Measurements from ENCODE around the gene RASAL1.
"Not testable (repeated sequence)": the region's sequence is repeated elsewhere in the genome, so short reads cannot be mapped to it uniquely, and the experiment has no call there.

Gene RASAL1

DNA sequence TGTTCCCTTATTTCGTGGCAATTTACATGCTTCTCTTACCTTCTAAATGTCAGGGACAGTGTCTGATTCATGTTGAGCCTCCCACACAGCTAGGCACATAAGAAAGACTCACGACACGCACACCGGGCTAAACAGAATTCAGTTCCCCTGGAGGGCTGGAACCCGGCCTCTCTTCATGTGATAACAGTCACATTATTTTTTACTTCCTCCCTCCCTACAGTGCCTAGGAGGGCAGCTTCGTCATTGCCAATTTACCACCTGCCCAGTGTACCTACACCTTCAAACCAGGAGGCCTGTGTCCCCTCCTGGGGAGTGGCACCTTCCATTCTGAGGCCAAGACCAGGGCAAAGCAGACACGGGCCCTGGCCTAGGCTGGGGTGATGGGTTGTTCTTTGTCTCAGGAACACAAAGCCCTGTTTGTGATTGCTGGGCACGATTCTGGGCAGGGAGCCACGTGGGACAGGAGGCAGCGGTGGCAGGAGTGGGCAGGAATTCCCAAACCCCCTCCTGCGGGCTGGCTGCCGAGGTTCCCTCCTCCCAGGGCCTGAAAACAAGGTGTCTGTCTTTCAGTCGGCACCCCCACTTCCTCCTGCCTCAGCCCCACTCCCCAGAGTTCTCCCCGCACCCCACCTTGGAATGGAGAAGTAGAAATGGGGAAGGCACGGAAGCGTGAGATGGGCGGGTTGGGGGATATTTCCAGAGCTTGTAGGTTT is 6.8 kb upstream of the RASAL1 start:
- DNase-seq: peak in 50 of 51 donors; percentile 19 to 94 (median 76)

GRCh38 chr12:113141716-113142115 is 6.2 kb upstream of the RASAL1 start:
- DNase-seq: not testable (repeated sequence)

DNA sequence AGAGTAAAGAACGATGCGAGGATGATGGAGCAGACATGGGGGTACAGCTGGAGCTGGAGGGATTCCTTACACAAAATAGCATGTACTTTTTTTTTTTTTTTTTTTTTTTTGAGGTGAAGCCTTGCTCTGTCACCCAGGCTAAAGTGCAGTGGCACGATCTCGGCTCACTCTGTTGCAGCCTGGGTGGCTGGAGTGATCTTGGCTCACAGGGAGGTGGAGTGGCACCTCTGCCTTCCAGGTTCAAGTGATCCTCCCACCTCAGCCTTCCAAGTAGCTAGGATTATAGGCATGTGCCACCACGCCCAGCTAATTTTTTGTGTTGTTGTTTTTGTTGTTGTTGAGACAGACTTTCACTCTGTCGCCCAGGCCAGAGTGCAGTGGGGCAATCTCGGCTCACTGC is 5.1 kb upstream of the RASAL1 start:
- no peak for DNase-seq

DNA sequence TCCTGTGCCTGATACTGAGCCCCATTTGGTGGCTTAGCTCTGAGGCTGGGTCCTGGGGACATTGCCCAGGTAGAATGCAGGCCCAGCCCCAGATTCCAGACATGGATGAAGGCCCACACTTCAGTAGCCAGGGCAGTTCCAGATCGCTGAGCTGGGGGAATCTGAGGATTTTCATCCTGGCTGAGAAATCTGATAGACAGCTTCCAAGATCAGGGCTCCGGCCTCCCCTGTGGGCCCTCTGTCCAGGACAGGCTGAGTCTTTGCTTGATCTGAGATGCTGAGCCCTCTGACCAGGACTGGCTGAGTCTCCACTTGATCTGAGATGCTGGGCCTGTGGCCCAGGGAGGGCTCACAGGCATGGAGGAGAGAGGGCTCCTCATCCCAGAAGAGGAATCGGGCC is 3.3 kb upstream of the RASAL1 start:
- no peak for DNase-seq

DNA sequence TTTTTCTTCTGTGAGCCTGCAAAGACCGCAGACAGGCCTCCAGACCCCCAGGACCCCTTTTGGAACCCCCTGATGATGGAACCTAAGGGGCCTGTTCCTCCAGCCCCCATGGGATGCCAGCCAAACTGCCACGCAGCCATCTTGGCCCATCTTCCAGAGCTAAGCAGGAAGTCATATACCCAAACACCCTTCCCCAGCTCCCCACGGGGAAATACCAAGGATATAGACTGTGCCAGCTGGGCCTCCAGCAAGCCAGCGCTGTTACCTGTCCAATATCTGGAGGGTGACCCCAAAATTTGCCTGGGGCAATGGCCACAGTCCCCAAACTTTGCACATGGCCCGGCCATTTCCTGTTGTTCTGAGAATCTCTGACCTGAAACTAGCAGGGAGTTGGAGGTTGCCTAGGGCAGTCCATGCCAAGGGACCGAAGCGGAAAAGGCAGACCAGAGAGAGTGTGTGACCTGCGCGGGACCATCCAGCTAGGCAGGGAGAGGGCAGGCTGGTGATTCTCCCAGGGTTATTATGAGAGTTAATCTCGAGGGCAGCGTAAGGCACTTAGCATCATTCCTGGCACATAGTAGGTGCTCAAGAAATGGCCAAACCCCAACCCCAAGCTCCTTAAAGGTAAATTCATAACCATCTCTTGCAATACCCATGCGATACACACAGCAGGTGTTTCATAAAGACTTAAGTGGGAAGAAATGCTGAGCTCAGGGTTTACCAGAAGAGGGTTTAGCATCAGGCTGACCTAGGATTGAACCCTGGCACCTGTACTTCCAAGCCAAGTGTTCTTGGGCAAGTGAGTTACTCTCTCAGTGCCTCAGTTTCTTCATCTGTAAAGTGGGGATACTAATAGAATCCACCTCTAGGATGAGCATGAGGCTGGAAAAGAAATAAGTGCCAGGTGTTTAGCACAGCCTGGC is 2.6 kb upstream of the RASAL1 start:
- DNase-seq: no peak

GRCh38 chr12:113136990-113137511 is 1.5 kb upstream of the RASAL1 start:
- no peak for DNase-seq

DNA sequence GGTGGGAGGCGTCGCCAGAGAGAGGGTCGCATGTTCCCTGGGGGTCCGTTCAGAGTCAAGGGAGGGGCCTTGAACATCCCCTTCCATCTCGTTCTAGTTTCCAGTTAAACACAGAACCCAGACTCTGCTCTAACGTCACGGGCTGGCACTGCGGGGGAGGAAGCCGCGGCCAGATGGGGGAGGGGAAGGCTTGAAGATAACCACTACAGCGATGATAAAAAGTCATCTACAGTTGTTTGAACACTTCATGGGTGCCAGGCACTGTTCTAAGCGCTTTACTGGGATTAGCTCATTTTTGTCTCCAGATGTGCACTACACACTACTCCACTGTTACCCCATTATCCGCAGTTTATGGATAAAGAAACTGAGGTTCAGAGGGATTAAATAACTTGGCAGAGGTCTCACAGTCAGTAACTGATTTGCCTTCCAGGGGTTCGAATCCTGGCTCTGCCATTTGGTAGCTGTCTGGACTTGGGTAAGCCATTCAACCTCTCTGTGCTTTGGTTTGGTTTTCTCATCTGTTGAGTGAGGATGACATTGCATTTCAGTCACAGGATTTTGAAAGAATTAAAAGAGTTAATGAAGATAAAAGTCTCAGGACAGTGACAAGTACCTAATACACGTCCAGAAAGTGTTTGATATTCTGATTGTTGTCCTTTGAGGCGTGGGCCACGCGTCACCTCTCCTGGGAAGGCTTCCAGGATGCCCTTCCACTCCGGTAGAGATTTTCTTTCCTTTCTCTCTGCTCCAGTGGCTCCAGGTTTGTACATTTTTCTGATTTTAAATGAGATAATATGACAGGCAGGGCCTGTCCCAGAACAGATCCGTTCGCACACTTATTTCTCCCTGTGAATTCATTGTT is 798 bp upstream of the RASAL1 start:
- DNase-seq: peak in 40 of 51 donors; percentile 9 to 84 (median 55)

- DNase-seq: peak in 1 of 51 donors; percentile 9
These were observed 1.0 kb downstream of the RASAL1 start for GRCh38 chr12:113134521-113134951.

DNA sequence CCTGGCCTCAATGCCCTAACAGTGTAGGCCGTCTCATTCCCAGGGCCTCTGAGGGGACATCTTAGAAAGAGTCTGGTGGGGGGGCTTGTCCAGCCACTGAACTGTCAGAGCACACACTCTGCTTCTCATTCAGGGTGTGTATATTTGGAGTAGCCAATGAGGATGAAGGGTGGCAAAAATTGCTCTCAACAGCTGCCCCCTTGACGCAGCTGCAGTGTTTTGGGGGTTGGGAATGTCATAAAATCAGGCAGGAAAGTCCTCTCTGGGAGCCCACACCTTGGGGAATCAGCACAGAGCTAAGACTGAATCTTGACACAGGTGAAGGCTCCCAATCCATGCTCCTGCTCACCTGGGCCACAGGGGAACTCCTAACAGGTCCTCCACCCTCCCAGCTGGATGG is 1.5 kb downstream of the RASAL1 start:
- no peak for DNase-seq

DNA sequence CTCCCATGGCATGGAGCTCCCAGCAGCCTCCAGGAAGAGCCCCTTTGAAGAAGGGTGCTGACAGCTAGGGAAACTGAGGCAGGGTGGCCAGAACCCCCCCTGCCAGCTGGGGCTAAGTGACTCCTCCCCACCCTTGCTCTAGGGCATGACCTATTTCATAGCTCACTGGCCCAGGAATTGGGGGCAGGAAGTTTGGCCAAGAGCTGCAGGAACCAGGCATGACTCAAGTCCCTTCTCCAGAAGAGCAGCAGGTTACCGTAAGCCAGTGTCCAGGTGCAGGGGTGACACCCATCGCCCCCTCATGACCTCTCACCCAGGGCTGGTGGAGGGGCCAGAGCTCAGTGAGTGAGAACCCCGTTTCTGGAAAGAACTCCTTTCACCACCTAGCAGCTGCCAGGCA is 1.9 kb downstream of the RASAL1 start:
- no peak for DNase-seq

DNA sequence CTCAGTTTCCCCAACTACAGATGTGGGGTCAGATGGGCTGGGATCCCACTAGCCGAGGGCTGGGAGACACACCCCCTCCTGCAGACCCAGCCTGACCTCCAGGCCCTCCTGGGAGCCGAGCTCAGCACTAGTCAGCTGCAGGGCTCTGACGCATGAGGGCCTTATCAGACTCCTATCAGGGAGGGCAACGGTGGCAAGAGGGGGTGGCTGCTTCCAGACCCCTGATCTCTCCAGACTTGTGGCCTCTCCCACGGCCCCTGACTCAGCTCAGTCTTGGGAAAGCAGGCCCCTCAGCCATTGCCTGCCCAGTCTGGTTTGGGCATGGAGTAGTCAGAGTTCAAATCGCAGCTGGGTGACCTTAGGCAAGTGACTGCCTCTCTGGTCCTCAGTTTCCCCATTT is 2.5 kb downstream of the RASAL1 start:
- DNase-seq: no peak

DNA sequence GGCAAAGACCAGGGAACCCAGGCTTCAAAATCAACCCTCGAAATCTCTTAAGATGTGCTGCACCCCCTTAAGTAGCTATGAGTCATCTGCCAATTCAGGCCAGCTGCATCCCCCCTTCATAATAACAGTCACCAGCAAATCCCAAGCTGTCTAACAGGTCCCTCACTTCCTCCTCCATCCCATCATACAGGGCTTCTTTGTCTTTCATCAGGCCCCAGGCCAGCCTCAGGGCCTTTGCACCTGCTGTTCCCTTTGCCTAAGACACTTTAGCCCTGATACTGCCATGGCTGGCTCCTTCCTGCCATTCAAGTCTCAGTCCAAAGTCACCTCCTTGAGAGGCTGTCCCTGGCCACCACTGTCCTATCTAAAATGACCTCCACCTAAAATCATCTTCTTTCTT is 4.0 kb downstream of the RASAL1 start:
- peak in 2 of 51 donors; percentile 21 to 22 for DNase-seq

GRCh38 chr12:113130457-113131135 is 5.0 kb downstream of the RASAL1 start:
- DNase-seq: peak in 37 of 51 donors; percentile 9 to 79 (median 47)

DNA sequence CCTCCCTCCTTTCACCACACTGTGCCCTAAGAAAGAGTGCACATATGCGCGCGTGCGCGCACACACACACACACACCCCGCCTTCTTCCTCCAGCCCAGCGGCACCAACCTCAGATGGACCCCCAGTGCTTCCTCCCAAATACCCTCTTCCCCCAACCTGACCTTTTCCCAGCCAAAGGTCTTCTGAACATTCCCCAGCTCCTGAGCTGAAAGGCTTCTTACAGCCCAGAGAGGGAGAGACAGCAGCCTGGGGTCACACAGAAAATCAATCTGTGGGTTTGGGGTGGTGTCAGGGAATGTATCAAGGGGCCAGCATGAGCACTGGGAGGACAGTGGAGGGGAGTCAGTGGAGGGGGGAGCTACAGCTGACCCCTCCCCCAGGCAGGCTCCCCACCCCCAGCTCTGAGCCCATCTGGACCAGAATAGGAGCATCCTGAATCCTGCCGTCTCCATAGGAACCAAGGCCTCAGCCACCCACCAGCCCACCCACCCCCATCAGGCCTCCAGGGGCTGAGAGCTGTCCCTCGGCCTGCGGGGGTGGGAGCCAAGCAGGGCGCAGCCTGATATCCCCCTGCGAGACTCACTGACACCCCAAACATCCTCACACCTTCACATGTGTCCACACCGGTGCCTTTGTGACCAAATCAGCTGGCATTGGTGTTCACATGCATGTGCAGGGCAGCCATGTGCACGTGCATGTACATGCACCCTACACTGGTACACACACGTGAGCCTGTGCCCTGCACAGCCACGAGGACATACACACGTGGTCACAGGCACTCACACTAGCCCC is 5.7 kb downstream of the RASAL1 start:
- DNase-seq: no peak

DNA sequence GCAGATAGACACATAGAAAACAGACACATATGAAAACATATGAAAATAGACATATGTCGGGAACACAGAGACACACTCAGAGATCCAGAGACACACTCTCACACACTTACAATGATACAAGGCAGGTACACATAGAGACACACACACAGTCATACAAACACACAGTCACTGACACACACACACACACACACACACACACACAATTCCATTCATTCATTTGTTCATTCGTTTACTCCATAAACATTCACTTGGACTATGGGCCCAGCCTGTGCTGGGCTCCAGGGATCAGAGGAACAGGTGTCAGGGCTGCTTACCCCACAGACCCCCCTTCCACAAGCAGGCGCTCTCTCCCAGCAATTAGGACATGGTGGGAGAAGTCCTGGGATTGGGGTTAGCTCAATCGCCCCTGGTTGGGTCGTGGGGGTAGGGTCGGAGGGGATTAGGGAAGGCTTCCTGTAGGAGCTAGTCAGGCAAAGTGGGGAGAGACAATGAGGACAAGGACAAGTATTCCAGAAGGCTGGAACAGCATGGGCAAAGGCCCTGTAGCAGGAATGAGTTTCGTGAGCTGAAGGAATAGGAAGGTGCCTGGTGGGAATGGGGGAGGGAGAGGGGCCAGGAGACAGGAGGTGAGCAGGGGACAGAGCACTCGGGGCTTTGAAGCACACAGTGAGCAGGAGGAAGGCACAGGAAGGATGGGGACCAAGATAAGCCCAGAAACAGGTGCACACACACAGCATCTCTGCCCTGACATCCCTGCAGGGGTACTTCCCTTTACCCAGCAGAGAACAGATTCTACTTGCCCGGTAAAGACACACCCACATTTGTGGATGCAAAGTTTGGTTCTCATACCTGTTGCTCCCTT is 6.5 kb downstream of the RASAL1 start:
- DNase-seq: no peak

DNA sequence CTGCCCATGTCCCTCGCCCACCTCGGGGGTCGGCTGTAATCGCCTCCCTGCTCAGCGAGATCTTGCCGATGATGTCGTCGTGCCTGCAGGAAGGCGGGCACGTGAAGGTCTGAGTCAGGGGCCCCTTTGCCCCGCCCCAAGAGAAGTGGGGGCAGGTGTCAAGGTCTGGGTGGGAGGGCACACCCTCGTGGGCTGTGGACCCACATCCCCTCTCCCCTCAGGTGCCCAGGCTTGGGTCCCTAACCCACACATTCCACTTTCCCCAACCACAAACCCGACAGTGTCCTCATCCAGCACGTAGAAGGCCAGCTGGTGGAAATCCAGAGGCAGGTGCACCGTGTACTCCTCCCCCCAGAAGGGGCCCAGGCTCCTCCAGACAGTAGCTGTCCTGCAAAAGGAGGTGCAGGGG is 7.8 kb downstream of the RASAL1 start:
- DNase-seq: no peak

DNA sequence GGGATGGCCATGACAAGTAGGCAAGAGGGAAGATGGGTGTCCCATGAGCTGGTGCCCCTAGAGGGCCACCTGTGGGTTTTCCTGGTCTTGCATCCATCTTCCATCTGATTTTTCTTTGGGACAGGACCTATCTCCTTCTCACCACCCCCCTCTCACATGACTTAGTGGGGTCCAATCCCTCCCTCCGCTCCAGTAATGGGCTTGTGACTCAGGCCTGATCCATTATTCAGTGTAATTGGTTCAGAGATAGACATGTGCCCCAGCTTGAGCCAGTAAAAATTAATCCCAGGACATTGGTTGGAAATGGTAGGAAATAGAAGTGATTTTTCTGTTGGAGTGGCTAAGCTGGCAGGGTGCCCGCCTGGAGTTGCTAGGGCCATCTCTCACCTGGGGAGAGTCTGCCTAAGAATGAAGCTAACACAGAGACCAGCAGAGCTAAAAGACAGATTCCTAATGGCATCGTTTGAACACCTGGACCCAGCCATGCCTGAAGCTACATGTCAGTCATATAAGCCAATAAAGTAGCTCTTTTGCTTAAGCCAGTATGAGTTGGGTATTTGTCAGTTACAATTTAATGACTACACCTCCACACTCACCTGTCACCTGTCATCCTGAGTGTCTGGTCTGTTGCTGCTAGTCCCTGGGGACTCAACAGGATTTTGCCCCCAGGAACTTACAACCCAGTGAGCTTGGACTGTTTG is 14.7 kb downstream of the RASAL1 start:
- peak in 1 of 51 donors; percentile 14 for DNase-seq

DNA sequence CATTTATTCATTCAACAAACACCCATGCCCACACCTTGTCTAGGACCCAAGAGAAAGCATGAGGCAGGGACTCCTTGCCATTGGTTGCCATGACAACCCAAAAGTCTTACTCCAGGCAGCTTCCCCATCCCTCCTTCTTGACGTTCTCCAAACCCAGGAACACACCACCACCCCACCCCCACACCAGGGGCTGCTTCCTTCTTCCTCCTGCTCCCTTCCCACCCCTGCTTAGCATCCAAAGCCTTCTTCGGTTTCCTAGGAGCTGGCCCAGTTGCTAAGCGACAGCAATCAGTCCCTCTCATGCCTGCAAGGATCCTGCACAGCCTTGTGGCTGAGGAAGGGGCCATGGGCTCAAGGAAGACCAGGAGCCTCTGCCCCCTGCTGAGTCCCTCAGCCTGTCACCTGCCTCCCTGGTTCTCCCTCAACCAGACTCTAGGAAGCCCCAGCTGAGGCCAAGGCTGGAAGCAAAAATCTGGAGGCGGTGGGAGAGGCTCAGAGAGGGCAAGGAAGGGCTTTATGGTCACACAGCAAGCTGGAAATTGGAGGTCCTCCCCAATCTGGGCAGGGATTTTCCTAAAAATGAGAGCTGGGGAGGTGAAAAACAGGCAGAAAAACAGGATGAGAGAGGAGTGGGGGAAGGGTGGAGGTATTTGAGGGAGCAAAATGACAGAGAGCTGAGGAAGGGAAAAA is 15.4 kb downstream of the RASAL1 start:
- DNase-seq: peak in 19 of 51 donors; percentile 13 to 75 (median 36)
